Karpas-422 (cell line): Measurements from ENCODE around the gene LYZL4. TPM values are rescaled to one million over a fixed set of nuclear protein-coding genes. Genes with fewer than 3 reads are reported as not detected.

Source experiments
- DNase-seq: peaks from one replicate; pipeline ENCODE4 v3.0.0-alpha.2; 2015
- H2AFZ ChIP-seq: fragments of 200-600 bp; sonication (generic); 2 replicates; pipeline ENCODE4 v1.6.1; 2014; ENCODE audit warnings: antibody characterized with exemption, low read length, mixed read lengths
- H3K27ac ChIP-seq: fragments of 200-600 bp; sonication (generic); 2 replicates; pipeline ENCODE4 v1.5.1; 2014; ENCODE audit warnings: mild to moderate bottlenecking, low read length, moderate library complexity
- H3K27me3 ChIP-seq: fragments of 200-600 bp; sonication (generic); 2 replicates; pipeline ENCODE4 v1.6.1; 2014; ENCODE audit warnings: low read length, mixed read lengths
- H3K36me3 ChIP-seq: fragments of 200-600 bp; sonication (generic); 2 replicates; pipeline ENCODE4 v1.6.1; 2014; ENCODE audit warnings: low read length, mixed read lengths; ENCODE audit not compliant: insufficient read depth
- H3K4me1 ChIP-seq: fragments of 200-600 bp; sonication (generic); 2 replicates; pipeline ENCODE4 v1.6.1; 2014; ENCODE audit warnings: mild to moderate bottlenecking, low read length, mixed read lengths
- H3K4me2 ChIP-seq: fragments of 200-600 bp; sonication (generic); 2 replicates; pipeline ENCODE4 v1.6.1; 2014; ENCODE audit warnings: low read length, low read depth, mild to moderate bottlenecking; ENCODE audit not compliant: poor library complexity, severe bottlenecking
- H3K4me3 ChIP-seq: fragments of 200-600 bp; sonication (generic); 2 replicates; pipeline ENCODE4 v1.5.1; 2014; ENCODE audit warnings: mild to moderate bottlenecking, antibody characterized with exemption, low read length, mixed read lengths
- H3K79me2 ChIP-seq: fragments of 200-600 bp; sonication (generic); 2 replicates; pipeline ENCODE4 v1.6.1; 2014; ENCODE audit warnings: mild to moderate bottlenecking, low read length, mixed read lengths
- H3K9ac ChIP-seq: fragments of 200-600 bp; sonication (generic); 2 replicates; pipeline ENCODE4 v1.6.0; 2014; ENCODE audit warnings: low read length
- H3K9me2 ChIP-seq: fragments of 200-600 bp; sonication (generic), shearing (Covaris generic); replicated peaks from 2 replicates; pipeline ENCODE4 v1.6.0; 2014; ENCODE audit warnings: mild to moderate bottlenecking, low read length, moderate library complexity; ENCODE audit not compliant: insufficient read depth
- H3K9me3 ChIP-seq: fragments of 300-700, 200-600 bp; sonication (generic); 2 replicates; pipeline ENCODE4 v1.6.1; 2014; ENCODE audit warnings: low read length, mixed read lengths
- H4K20me1 ChIP-seq: fragments of 200-600 bp; sonication (generic); 2 replicates; pipeline ENCODE4 v1.6.1; 2014; ENCODE audit warnings: mild to moderate bottlenecking, antibody characterized with exemption, low read length, low read depth; ENCODE audit not compliant: insufficient read depth
- total RNA-seq: library from RNA; depleted of rRNA; stranded (reverse); fragments of >200 nt; shearing (Covaris generic); gene quantifications from 2 replicates; pipeline ENCODE4 v1.2.3, GENCODE V29; 2014; ENCODE audit warnings: low replicate concordance; rRNA removed

The LYZL4 gene, protein sequence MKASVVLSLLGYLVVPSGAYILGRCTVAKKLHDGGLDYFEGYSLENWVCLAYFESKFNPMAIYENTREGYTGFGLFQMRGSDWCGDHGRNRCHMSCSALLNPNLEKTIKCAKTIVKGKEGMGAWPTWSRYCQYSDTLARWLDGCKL
- total RNA-seq: not detected in 2 replicates

DNA sequence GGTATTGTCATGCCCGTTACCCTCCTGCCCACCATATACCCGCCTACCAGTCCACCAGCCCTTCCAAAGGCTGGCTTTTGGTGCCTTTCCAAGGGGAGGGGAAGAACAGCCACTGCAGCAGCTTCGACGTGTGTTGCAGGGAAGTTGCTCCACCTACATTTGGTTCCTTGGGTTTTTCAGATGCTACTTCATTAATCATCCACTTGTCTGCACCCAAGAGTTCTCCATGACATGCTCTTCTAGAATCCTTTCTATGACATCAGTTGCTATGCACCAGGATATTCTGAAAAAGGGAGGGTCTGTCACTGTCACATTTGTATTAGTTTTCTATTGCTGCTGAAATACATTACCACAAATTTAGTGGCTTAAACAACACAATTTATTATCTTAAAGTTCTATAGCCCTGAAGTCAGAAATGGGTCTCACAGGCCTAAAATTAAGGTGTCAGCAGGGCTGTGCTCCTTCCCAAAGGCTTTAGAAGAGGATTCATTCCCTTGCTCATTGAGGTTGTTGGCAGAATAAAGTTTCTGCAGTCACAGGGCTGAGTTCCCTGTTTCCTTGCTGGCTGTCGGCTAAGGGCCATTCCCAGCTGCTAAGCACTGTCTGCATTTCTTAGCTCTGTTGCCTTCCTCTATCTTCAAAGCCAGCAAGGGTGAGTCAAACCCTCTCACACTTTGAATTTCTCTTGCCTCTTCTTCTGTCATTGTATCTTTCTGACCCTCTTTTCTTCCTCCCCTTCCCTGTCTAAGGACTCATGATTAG lies at the start of gene LYZL4:
Gene LYZL4, minus strand, starts transcription at position 241 of the 762 bp plus-strand sequence. CDS start 3,359 bp downstream, outside the sequence.
- Histone ChIP-seq H3K4me2 (no peak within 1 kb of the TSS), H3K4me1 (no peaks in the 10 kb centered on the region), H3K36me3 (no peaks in the 10 kb centered on the region), H3K9me3 (no peaks in the 10 kb centered on the region), H2AFZ (no peak within 1 kb of the TSS), H4K20me1 (no peaks in the 10 kb centered on the region), H3K27ac (no peak within 1 kb of the TSS), H3K27me3 (no peaks in the 10 kb centered on the region), H3K4me3 (no peak within 1 kb of the TSS), H3K9ac (no peak within 1 kb of the TSS), H3K9me2 (no peaks in the 10 kb centered on the region), H3K79me2 (no peaks in the 10 kb centered on the region)
- DNase-seq: no peak

DNA sequence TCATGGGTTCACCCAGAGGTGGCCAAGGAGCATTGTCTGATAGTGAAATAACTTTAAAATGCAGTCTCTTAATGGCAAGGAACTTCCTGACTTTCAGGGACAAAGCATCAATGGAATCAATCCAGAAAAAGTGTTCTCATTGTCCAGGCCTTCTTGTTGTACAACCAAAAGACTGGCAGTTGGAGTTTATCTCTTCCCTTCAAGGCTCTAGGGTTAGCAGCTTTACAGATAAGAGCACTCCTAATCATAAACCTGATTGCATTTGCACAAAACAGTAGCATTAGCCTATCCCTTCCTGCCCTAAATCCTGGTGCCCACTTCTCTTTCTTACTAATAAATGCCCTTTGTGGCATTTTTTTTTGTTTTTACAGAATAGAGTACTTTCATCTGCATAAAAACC lies 48.7 kb upstream of the LYZL4 start:
- Histone ChIP-seq H2AFZ (no peak overlapping the region), H3K4me3 (no peak overlapping the region), H4K20me1 (no peaks in the 10 kb centered on the region)

DNA sequence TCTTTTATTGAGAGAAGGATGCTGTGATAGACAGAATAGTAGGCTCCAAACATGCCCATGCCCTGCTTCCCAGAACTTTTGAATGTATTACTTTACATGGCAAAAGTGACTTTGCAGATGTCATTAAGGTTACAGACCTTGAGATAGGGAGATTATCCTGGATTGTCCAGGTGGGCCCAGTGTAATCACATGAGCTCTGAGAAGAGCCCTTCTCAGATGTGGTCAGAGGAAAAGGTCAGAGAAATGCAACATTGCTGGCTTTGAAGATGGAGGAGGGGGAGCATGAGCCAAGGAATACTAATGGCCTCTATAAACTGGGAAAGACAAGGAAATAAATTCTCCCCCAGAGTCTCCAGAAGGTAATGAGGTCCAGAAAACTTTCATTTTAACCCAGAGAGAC lies 45.8 kb upstream of the LYZL4 start:
- H3K36me3 ChIP-seq: no peaks in the 10 kb centered on the region
- no peak overlapping the region for H3K4me3 ChIP-seq
- no peak overlapping the region for H3K9ac ChIP-seq
- no peak for DNase-seq
- H3K9me3 ChIP-seq: no peaks in the 10 kb centered on the region
- no peak overlapping the region for H3K4me2 ChIP-seq
- H3K27ac ChIP-seq: no peak overlapping the region
- H3K4me1 ChIP-seq: peaks cover 1% of the 10 kb centered on the region
- no peaks in the 10 kb centered on the region for H4K20me1 ChIP-seq
- H3K9me2 ChIP-seq: no peaks in the 10 kb centered on the region
- H3K27me3 ChIP-seq: no peaks in the 10 kb centered on the region
- H3K79me2 ChIP-seq: no peaks in the 10 kb centered on the region
- H2AFZ ChIP-seq: no peak overlapping the region

More for the DNA sequence above, 48.7 kb upstream of the LYZL4 start:
- H3K36me3 ChIP-seq: no peaks in the 10 kb centered on the region
- no peaks in the 10 kb centered on the region for H3K79me2 ChIP-seq
- no peaks in the 10 kb centered on the region for H3K9me3 ChIP-seq
- no peaks in the 10 kb centered on the region for H3K4me1 ChIP-seq
- H3K9me2 ChIP-seq: no peaks in the 10 kb centered on the region
- H3K9ac ChIP-seq: no peak overlapping the region
- no peaks in the 10 kb centered on the region for H3K27me3 ChIP-seq
- no peak for DNase-seq
- H3K27ac ChIP-seq: no peak overlapping the region
- no peak overlapping the region for H3K4me2 ChIP-seq

DNA sequence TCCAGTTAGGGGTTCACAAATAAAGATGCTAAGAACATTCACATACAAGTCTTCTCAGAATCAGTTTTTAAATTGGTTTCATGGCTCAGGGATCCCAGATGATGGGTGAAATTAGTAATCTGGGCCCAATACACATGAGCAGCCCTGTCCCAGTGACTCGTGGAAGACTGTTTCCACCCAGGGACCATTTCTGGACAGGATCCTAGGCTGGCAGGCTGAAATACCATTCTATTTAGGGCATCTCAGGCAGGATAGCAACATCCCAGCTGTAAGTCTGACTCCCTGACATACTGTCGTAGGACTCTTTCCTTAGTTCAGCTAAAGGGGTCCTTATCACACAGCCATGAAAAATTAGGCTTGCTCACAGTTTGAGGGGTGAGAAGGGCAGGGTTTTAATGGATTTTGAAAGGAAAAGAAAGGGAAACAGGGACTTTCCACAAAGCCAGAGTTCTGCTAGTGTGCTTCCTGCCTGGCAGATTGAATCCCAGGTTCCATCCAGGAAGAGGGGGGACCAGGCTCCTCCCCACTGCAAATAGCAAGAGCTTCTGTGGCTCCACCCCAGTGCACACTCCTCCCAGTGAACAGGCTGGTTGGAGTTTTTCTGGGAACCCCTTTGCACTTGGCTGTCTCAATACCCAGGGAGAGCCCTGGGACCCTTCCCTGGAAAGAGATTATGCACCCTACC lies 41.3 kb upstream of the LYZL4 start:
- no peaks in the 10 kb centered on the region for H3K27me3 ChIP-seq
- no peaks in the 10 kb centered on the region for H3K79me2 ChIP-seq
- no peak overlapping the region for H3K4me2 ChIP-seq
- DNase-seq: no peak
- H3K4me1 ChIP-seq: peaks cover 17% of the 10 kb centered on the region
- no peak overlapping the region for H3K27ac ChIP-seq
- H4K20me1 ChIP-seq: no peaks in the 10 kb centered on the region
- H3K9ac ChIP-seq: no peak overlapping the region
- no peak overlapping the region for H3K4me3 ChIP-seq
- H3K36me3 ChIP-seq: no peaks in the 10 kb centered on the region
- no peaks in the 10 kb centered on the region for H3K9me2 ChIP-seq
- H3K9me3 ChIP-seq: no peaks in the 10 kb centered on the region
- H2AFZ ChIP-seq: no peak overlapping the region

DNA sequence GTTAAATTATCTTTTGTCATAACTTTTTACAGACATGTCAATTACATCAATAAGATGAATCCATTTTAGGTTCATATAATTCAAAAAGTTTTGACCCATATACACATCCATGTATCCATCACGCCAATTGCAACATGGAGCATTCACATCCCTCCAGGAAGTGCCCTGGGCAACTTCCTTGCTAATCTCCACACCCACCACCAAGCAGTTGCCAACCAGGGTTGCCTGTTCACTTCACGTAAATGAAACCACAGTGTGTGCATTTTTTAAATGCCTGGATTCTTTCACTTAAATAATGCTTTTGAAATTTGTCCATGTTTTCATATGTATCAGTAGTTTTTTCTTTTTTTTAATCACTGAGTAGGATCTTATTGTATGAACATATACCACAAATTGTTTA lies 40.7 kb upstream of the LYZL4 start:
- no peak overlapping the region for H3K27ac ChIP-seq

DNA sequence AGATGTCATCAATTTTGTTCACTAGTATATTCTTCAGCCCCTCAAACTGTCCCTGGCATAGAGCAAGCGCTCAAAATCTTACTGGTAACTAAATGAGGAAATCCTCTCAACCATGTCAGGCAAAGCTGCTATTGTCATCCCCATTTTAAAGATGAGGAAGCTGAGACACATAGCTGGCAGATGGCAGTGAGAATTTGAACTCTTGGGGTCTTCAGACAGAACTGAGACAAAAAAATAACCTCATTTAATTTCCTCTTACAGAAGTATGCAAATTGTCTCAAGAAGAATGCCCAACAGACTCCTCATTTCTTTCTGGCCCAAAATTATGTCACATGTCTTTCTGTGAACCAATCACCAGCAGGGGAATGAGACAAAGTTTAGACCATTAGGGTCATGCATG lies 40.2 kb upstream of the LYZL4 start:
- no peaks in the 10 kb centered on the region for H3K79me2 ChIP-seq
- peak; percentile 56 for DNase-seq
- H3K4me3 ChIP-seq: no peak overlapping the region
- H3K9ac ChIP-seq: no peak overlapping the region
- H3K27ac ChIP-seq: no peak overlapping the region
- no peak overlapping the region for H3K4me2 ChIP-seq
- no peaks in the 10 kb centered on the region for H3K9me3 ChIP-seq
- H3K9me2 ChIP-seq: no peaks in the 10 kb centered on the region
- no peaks in the 10 kb centered on the region for H3K27me3 ChIP-seq
- no peaks in the 10 kb centered on the region for H4K20me1 ChIP-seq
- H3K4me1 ChIP-seq: peaks cover 17% of the 10 kb centered on the region
- H3K36me3 ChIP-seq: no peaks in the 10 kb centered on the region
- H2AFZ ChIP-seq: no peak overlapping the region

More for the DNA sequence above, 40.7 kb upstream of the LYZL4 start:
- Histone ChIP-seq H3K4me3 (no peak overlapping the region), H3K4me1 (peaks cover 17% of the 10 kb centered on the region), H3K4me2 (no peak overlapping the region), H3K9me2 (no peaks in the 10 kb centered on the region), H3K79me2 (no peaks in the 10 kb centered on the region), H3K9ac (no peak overlapping the region), H3K36me3 (no peaks in the 10 kb centered on the region), H4K20me1 (no peaks in the 10 kb centered on the region), H2AFZ (no peak overlapping the region), H3K27me3 (no peaks in the 10 kb centered on the region), H3K9me3 (no peaks in the 10 kb centered on the region)
- DNase-seq: no peak

DNA sequence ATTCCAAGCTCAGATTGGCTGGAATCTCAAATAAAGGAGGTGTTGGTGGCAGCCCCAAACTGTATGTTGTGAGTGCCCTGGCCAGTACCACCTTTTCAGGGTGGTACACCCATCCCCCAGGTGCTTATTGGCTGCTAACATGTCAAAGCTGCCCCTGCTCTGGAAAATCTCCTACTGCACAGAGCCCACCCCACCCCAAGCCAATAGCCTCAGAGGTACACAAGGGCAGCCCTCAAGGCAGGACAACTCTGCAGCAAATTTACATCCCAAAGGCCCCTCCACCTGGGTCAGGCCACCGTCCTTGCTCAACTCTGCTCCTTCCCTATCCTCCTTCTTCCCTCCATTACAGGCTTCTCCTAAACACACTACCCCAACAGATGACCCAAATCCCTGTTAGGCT lies 37.1 kb upstream of the LYZL4 start:
- DNase-seq: no peak
- H3K27ac ChIP-seq: no peak overlapping the region
- H3K4me3 ChIP-seq: no peak overlapping the region
- no peak overlapping the region for H3K4me2 ChIP-seq
- no peaks in the 10 kb centered on the region for H3K36me3 ChIP-seq
- H2AFZ ChIP-seq: no peak overlapping the region
- H4K20me1 ChIP-seq: no peaks in the 10 kb centered on the region
- no peaks in the 10 kb centered on the region for H3K9me3 ChIP-seq
- no peaks in the 10 kb centered on the region for H3K27me3 ChIP-seq
- peaks cover 17% of the 10 kb centered on the region for H3K4me1 ChIP-seq
- H3K79me2 ChIP-seq: no peaks in the 10 kb centered on the region
- no peaks in the 10 kb centered on the region for H3K9me2 ChIP-seq
- no peak overlapping the region for H3K9ac ChIP-seq
